ENCODE measurements around the gene SEC11C. TPM values are rescaled to one million over a fixed set of nuclear protein-coding genes. Genes with fewer than 3 reads are reported as not detected.

Gene SEC11C
- polyA plus RNA-seq, 10 donors: 7.6 to 15.3 (median 10.1) TPM

GRCh38 chr18:59207506-59207905, 67.8 kb downstream of the SEC11C start:
- DNase-seq: no peak

Other genes starting within 250 kb of the SEC11C start
- gene GRP, start 80.3 kb downstream of the SEC11C start, polyA plus RNA-seq (ENCODE audit: insufficient read length in 10 of 10): 10 to 100 TPM in 1 of 10 donors, 1 to 10 TPM in 1, under 1 TPM in 2, not detected in 6; 0.43 to 25.6 (median 1.2) TPM
- under 1 TPM in 1 of 10 donors, not detected in 9; 0.27 TPM for gene RAX, start 133.6 kb downstream of the SEC11C start, polyA plus RNA-seq (ENCODE audit: insufficient read length in 10 of 10)
- not detected for gene CPLX4, start 178.8 kb downstream of the SEC11C start, polyA plus RNA-seq (ENCODE audit: insufficient read length in 10 of 10)
- gene LMAN1, start 219.4 kb downstream of the SEC11C start, polyA plus RNA-seq (ENCODE audit: insufficient read length in 10 of 10): 10 to 100 TPM; 63.0 to 86.1 (median 73.8) TPM